Upper lobe of left lung (tissue), 6 donors: ENCODE data around the gene NOS1AP. TPM values are rescaled to one million over a fixed set of nuclear protein-coding genes. Genes with fewer than 3 reads are reported as not detected.

Source experiments
- ATAC-seq, 2 donors: fragments of 200-7000 bp; cut with Tn5 transposase; one replicate each; pipeline ENCODE4 v1.9.1; 2022; ENCODE audit warnings: mild to moderate bottlenecking in 2 of 2, moderate library complexity in 2 of 2; ENCODE audit not compliant: low FRiP score in 2 of 2
- DNase-seq, 2 donors: peaks; one replicate each; pipeline ENCODE4 v3.0.0-alpha.2; 2019 to 2020
- H3K27ac ChIP-seq, 4 donors: fragments of 200-600 bp; sonication (generic); one replicate each; pipeline ENCODE4 v1.5.1; 2016 to 2019
- H3K27me3 ChIP-seq, 4 donors: fragments of 200-600 bp; sonication (generic); one replicate each; pipeline ENCODE4 v1.5.1; 2017 to 2019
- H3K36me3 ChIP-seq, 4 donors: fragments of 200-600 bp; sonication (generic); one replicate each; pipeline ENCODE4 v1.5.1; 2016 to 2019
- H3K4me1 ChIP-seq, 4 donors: fragments of 200-600 bp; sonication (generic); one replicate each; pipeline ENCODE4 v1.5.1; 2018 to 2019
- H3K4me3 ChIP-seq, 4 donors: fragments of 200-600 bp; sonication (generic); one replicate each; pipeline ENCODE4 v1.5.1; 2017 to 2019; ENCODE audit warnings: mild to moderate bottlenecking in 2 of 4, moderate library complexity in 1 of 4
- H3K9me3 ChIP-seq, 4 donors: fragments of 200-600 bp; sonication (generic); one replicate each; pipeline ENCODE4 v1.5.1; 2018 to 2019
- EP300 ChIP-seq, 4 donors: sonication (generic); formaldehyde crosslinking; IDR thresholded peaks; one replicate each; pipeline ENCODE4 v1.5.1; 2017; ENCODE audit warnings: antibody characterized with exemption in 4 of 4, control low read depth in 2 of 4
- POLR2A ChIP-seq, 4 donors: fragments of 450-650 bp; IDR thresholded peaks; one replicate each; pipeline ENCODE4 v1.5.1; 2016 to 2017; ENCODE audit warnings: antibody characterized with exemption in 4 of 4, mild to moderate bottlenecking in 2 of 4
- POLR2AphosphoS5 ChIP-seq, 2 donors: sonication (generic); formaldehyde crosslinking; IDR thresholded peaks; one replicate each; pipeline ENCODE4 v1.5.1; 2017; ENCODE audit warnings: antibody characterized with exemption in 2 of 2
- WGBS, 2 donors: methylation state at CpG; one replicate each; pipeline ENCODE4 v1.1.5; 2017 to 2018; 5-methylcytosine and 5-hydroxymethylcytosine counted together
- total RNA-seq, 6 donors: library from RNA; depleted of rRNA in 4 of 6; stranded (reverse); fragments of >200 nt in 4 of 6; gene quantifications; one replicate each; pipeline versions ENCODE4 v1.1.0 to v1.2.1, GENCODE V29; 2016 to 2021
- TF ChIP-seq, protein P1 (sequence below), 6 experiments: fragments of 450-650 bp in 4 of 6; fragments of 200-600 bp in 2 of 6; sonication (generic) in 2 of 6; IDR thresholded peaks; one replicate each; pipeline ENCODE4 v1.5.1; 2016 to 2019; ENCODE audit warnings: antibody characterized with exemption in 6 of 6
- donor health status: DM: no; HTN: no; CAD: no; lungs with moderate emphysema.
- donor health status: DM: no; HTN: yes; CAD: no; lungs with severe emphysema.

Gene NOS1AP
- total RNA-seq, 6 donors from 2014 or later = 5.3 to 16.4 (median 6.5) TPM

GRCh38 chr1:162327788-162328165, 258.3 kb downstream of the NOS1AP start:
- 72 to 74% methylated on average over 1 of the region's 1 CpG for WGBS, 2 donors
- H3K27ac ChIP-seq = peak overlapping the region in 2 of 4 donors; percentile 54 to 65

DNA sequence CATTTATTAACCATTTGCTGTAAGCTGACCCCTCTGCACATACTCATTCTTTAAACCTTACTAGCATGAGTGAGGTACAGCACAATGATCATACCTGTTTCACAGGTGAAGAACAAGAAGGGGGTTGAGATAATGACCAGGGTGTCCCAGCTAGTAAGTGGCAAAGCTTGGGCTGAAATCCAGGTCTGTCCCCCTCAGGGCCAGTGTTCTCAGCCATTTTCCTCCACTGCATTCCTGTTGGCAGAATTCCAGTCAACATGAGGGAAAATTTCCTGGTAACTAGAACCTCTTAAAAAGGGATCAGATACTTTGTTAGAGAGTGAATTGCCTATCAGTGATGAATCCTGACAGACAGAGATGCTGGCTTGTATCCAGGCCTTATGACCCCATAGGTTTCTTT, 259.0 kb downstream of the NOS1AP start:
- Histone ChIP-seq H3K4me1 (peaks cover 0 to 3% (median 0%) of the 10 kb centered on the region in 4 donors), H3K36me3 (no peaks in the 10 kb centered on the region), H3K27ac (peak overlapping the region in 1 of 4 donors; percentile 65), H3K4me3 (no peak overlapping the region), H3K27me3 (no peaks in the 10 kb centered on the region), H3K9me3 (no peaks in the 10 kb centered on the region)
- ATAC-seq = no peak
- TF ChIP-seq POLR2A (IDR thresholded peaks at IDR 0.05) (no peak), EP300 (IDR thresholded peaks at IDR 0.05) (no peak)
- TF ChIP-seq, protein P1, sequence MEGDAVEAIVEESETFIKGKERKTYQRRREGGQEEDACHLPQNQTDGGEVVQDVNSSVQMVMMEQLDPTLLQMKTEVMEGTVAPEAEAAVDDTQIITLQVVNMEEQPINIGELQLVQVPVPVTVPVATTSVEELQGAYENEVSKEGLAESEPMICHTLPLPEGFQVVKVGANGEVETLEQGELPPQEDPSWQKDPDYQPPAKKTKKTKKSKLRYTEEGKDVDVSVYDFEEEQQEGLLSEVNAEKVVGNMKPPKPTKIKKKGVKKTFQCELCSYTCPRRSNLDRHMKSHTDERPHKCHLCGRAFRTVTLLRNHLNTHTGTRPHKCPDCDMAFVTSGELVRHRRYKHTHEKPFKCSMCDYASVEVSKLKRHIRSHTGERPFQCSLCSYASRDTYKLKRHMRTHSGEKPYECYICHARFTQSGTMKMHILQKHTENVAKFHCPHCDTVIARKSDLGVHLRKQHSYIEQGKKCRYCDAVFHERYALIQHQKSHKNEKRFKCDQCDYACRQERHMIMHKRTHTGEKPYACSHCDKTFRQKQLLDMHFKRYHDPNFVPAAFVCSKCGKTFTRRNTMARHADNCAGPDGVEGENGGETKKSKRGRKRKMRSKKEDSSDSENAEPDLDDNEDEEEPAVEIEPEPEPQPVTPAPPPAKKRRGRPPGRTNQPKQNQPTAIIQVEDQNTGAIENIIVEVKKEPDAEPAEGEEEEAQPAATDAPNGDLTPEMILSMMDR (IDR thresholded peaks at IDR 0.05) = no peak
- DNase-seq = no peak

More at GRCh38 chr1:162327788-162328165, 258.3 kb downstream of the NOS1AP start:
- ATAC-seq = no peak
- no peak overlapping the region for H3K4me3 ChIP-seq
- TF ChIP-seq EP300 (IDR thresholded peaks at IDR 0.05) (no peak), POLR2AphosphoS5 (IDR thresholded peaks at IDR 0.05) (no peak), POLR2A (IDR thresholded peaks at IDR 0.05) (no peak)
- TF ChIP-seq, protein P1 (IDR thresholded peaks at IDR 0.05) = no peak
- peaks cover 0 to 3% (median 0%) of the 10 kb centered on the region in 4 donors for H3K4me1 ChIP-seq
- no peaks in the 10 kb centered on the region for H3K27me3 ChIP-seq
- no peak for DNase-seq
- H3K36me3 ChIP-seq = no peaks in the 10 kb centered on the region
- no peaks in the 10 kb centered on the region for H3K9me3 ChIP-seq

GRCh38 chr1:162329826-162330225, 260.3 kb downstream of the NOS1AP start:
- H3K27me3 ChIP-seq = no peaks in the 10 kb centered on the region
- TF ChIP-seq, protein P1 (IDR thresholded peaks at IDR 0.05) = no peak
- TF ChIP-seq POLR2A (IDR thresholded peaks at IDR 0.05) = no peak
- no peak for TF ChIP-seq POLR2AphosphoS5 (IDR thresholded peaks at IDR 0.05)
- TF ChIP-seq EP300 (IDR thresholded peaks at IDR 0.05) = no peak
- no peak overlapping the region for H3K4me3 ChIP-seq
- H3K9me3 ChIP-seq = no peaks in the 10 kb centered on the region
- no peak for DNase-seq
- H3K27ac ChIP-seq = no peak overlapping the region
- no peak for ATAC-seq
- no peaks in the 10 kb centered on the region for H3K36me3 ChIP-seq
- H3K4me1 ChIP-seq = peaks cover 0 to 3% (median under 1%) of the 10 kb centered on the region in 4 donors
- 69 to 95% methylated on average over 3 of the region's 3 CpGs for WGBS, 2 donors

GRCh38 chr1:162333991-162334390, 264.5 kb downstream of the NOS1AP start:
- ATAC-seq = no peak
- H3K36me3 ChIP-seq = no peaks in the 10 kb centered on the region
- no peak overlapping the region for H3K4me3 ChIP-seq
- H3K4me1 ChIP-seq = peaks cover 0 to 9% (median 0%) of the 10 kb centered on the region in 4 donors
- DNase-seq = no peak
- no peaks in the 10 kb centered on the region for H3K27me3 ChIP-seq
- no peaks in the 10 kb centered on the region for H3K9me3 ChIP-seq
- TF ChIP-seq, protein P1 (IDR thresholded peaks at IDR 0.05) = no peak
- TF ChIP-seq POLR2A (IDR thresholded peaks at IDR 0.05) (no peak), POLR2AphosphoS5 (IDR thresholded peaks at IDR 0.05) (no peak), EP300 (IDR thresholded peaks at IDR 0.05) (no peak)
- H3K27ac ChIP-seq = no peak overlapping the region

- WGBS, 2 donors = 38 to 71% methylated on average over 5 of the region's 5 CpGs
- H3K27ac ChIP-seq = no peak overlapping the region
- H3K4me3 ChIP-seq = no peak overlapping the region
- H3K9me3 ChIP-seq = no peaks in the 10 kb centered on the region
- DNase-seq = no peak
- H3K36me3 ChIP-seq = no peaks in the 10 kb centered on the region
- TF ChIP-seq POLR2A (IDR thresholded peaks at IDR 0.05) = no peak
- no peak for TF ChIP-seq EP300 (IDR thresholded peaks at IDR 0.05)
- no peak for ATAC-seq
- peaks cover 0 to 9% (median 0%) of the 10 kb centered on the region in 4 donors for H3K4me1 ChIP-seq
- H3K27me3 ChIP-seq = no peaks in the 10 kb centered on the region
Observed at GRCh38 chr1:162335126-162335525, 265.6 kb downstream of the NOS1AP start.
